Measurements from ENCODE around the gene CABP4.

CABP4 gene

GRCh38 chr11:67483831-67484665 is 28.9 kb downstream of the CABP4 start:
- peak; percentile 62 for DNase-seq

- DNase-seq = peak; percentile 69
Observed at GRCh38 chr11:67484847-67485311, 29.7 kb downstream of the CABP4 start.

GRCh38 chr11:67485873-67486361 is 30.8 kb downstream of the CABP4 start:
- DNase-seq = peak; percentile 75

GRCh38 chr11:67486481-67487195 is 31.5 kb downstream of the CABP4 start:
- peak; percentile 41 for DNase-seq

- DNase-seq = no peak
Observed at GRCh38 chr11:67489203-67489884, 34.2 kb downstream of the CABP4 start.

GRCh38 chr11:67489885-67490726 is 35.0 kb downstream of the CABP4 start:
- no peak for DNase-seq

GRCh38 chr11:67490727-67491065 is 35.5 kb downstream of the CABP4 start:
- no peak for DNase-seq

- no peak for DNase-seq
Observed at GRCh38 chr11:67491276-67492068, 36.3 kb downstream of the CABP4 start.

- no peak for DNase-seq
Observed at GRCh38 chr11:67492069-67492727, 37.0 kb downstream of the CABP4 start.

- DNase-seq = no peak
Observed at GRCh38 chr11:67492801-67493547, 37.8 kb downstream of the CABP4 start.

- no peak for DNase-seq
Observed at GRCh38 chr11:67493548-67494370, 38.6 kb downstream of the CABP4 start.

- no peak for DNase-seq
Observed at GRCh38 chr11:67494371-67495233, 39.4 kb downstream of the CABP4 start.

GRCh38 chr11:67495234-67496005 is 40.3 kb downstream of the CABP4 start:
- no peak for DNase-seq

GRCh38 chr11:67496113-67496512 is 41.0 kb downstream of the CABP4 start:
- no peak for DNase-seq

GRCh38 chr11:67497656-67498291 is 42.6 kb downstream of the CABP4 start:
- DNase-seq = no peak

- DNase-seq = no peak
Observed at GRCh38 chr11:67498544-67498972, 43.4 kb downstream of the CABP4 start.
